ENCODE results near the gene OXCT1. TPM values are rescaled to one million over a fixed set of nuclear protein-coding genes. Genes with fewer than 3 reads are reported as not detected.

The OXCT1 gene
- polyA plus RNA-seq, 2 of the 4 experiments (the other 2 are of a cell fraction): 2.6 to 3.0 TPM

- H3K9me3 ChIP-seq: no peaks in the 10 kb centered on the region
- no peak for TF ChIP-seq NR3C1 (IDR thresholded peaks at IDR 0.05)
- no peak for ATAC-seq
- no peak overlapping the region for H3K27ac ChIP-seq
- H3K4me3 ChIP-seq: no peak overlapping the region
- ChIA-PET CTCF (interaction anchor here (1.0 kb wide), 1 partner anchor 495 kb away, joined by 4 read pairs; no protein-coding TSS in a partner anchor), POLR2A (no interaction called here)
- FAIRE-seq: no peak
- H3K4me2 ChIP-seq: no peak overlapping the region
- no peak for DNase-seq (ENCODE audit: low read depth in 1 of 2, low spot score in 1 of 2)
- H3K4me1 ChIP-seq: no peaks in the 10 kb centered on the region
These were observed 105.6 kb downstream of the OXCT1 start for GRCh38 chr5:41764650-41765049.

GRCh38 chr5:41763574-41763973 is 106.7 kb downstream of the OXCT1 start:
- WGBS (ENCODE audit: missing lambda C conversion rate): 75% methylated on average over 2 of the region's 2 CpGs
- Histone ChIP-seq H3K9me3 (no peaks in the 10 kb centered on the region), H3K4me2 (no peak overlapping the region), H3K4me1 (no peaks in the 10 kb centered on the region), H3K27ac (no peak overlapping the region), H3K4me3 (no peak overlapping the region)
- TF ChIP-seq E2F6 (IDR thresholded peaks at IDR 0.05; ENCODE audit: borderline replicate concordance, low read depth) (no peak), NFE2L2 (conservative IDR thresholded peaks at IDR 0.05; ENCODE audit: low read length) (no peak), EHMT2 (IDR thresholded peaks at IDR 0.05; ENCODE audit: low read depth) (no peak), CHD2 (IDR thresholded peaks at IDR 0.05; ENCODE audit: low read length, partially characterized antibody) (no peak), NR3C1 (IDR thresholded peaks at IDR 0.05) (no peak), GATA3 (IDR thresholded peaks at IDR 0.05; ENCODE audit: borderline replicate concordance) (no peak), HES2 (IDR thresholded peaks at IDR 0.05) (no peak), MYC (IDR thresholded peaks at IDR 0.05; ENCODE audit: borderline replicate concordance, low read length) (no peak), POLR2AphosphoS2 (conservative IDR thresholded peaks at IDR 0.05; ENCODE audit: low read length) (no peak), BHLHE40 (IDR thresholded peaks at IDR 0.05; ENCODE audit: low read depth, low read length) (no peak), SMC3 (IDR thresholded peaks at IDR 0.05) (no peak), REST (IDR thresholded peaks at IDR 0.05) (no peak), ZFP36 (IDR thresholded peaks at IDR 0.05; ENCODE audit: borderline replicate concordance, partially characterized antibody) (no peak), ATOH8 (CRISPR knock-in tag; IDR thresholded peaks at IDR 0.05; ENCODE audit: low read depth) (no peak), ZC3H11A (IDR thresholded peaks at IDR 0.05) (no peak), RCOR1 (IDR thresholded peaks at IDR 0.05; ENCODE audit: low read depth, low read length) (no peak), CBX2 (IDR thresholded peaks at IDR 0.05; ENCODE audit: borderline replicate concordance, low read depth) (no peak), CEBPB (IDR thresholded peaks at IDR 0.05) (no peak), FOSL2 (IDR thresholded peaks at IDR 0.05) (no peak), FOSL2 (CRISPR knock-in tag; IDR thresholded peaks at IDR 0.05) (no peak)
- CTCF ChIA-PET: interaction anchor here (0.7 to 0.9 kb wide), 2 partner anchors 9 to 19 kb away, joined by 3 read pairs; no protein-coding TSS in a partner anchor
- POLR2A ChIA-PET: no interaction called here
- FAIRE-seq (no peak), ATAC-seq (no peak), DNase-seq (ENCODE audit: low read depth in 1 of 2, low spot score in 1 of 2) (no peak)

- Histone ChIP-seq H3K4me3 (no peak overlapping the region), H3K9me3 (no peaks in the 10 kb centered on the region), H3K27ac (no peak overlapping the region), H3K4me1 (no peaks in the 10 kb centered on the region), H3K4me2 (no peak overlapping the region)
- WGBS (ENCODE audit: missing lambda C conversion rate): 12% methylated on average over 3 of the region's 3 CpGs
- POLR2A ChIA-PET: no interaction called here
- DNase-seq (ENCODE audit: low read depth in 1 of 2, low spot score in 1 of 2) (no peak), ATAC-seq (no peak), FAIRE-seq (no peak)
- CTCF ChIA-PET: no interaction called here
- TF ChIP-seq FOXS1 (CRISPR knock-in tag; IDR thresholded peaks at IDR 0.05): no peak
- TF ChIP-seq RNF2 (IDR thresholded peaks at IDR 0.05; ENCODE audit: borderline replicate concordance, low read depth): no peak
- no peak for TF ChIP-seq CTCF (IDR thresholded peaks at IDR 0.05)
- no peak for TF ChIP-seq POLR2A (IDR thresholded peaks at IDR 0.05; ENCODE audit: low read length)
- TF ChIP-seq EHMT2 (IDR thresholded peaks at IDR 0.05; ENCODE audit: low read depth): no peak
- no peak for TF ChIP-seq CHD2 (IDR thresholded peaks at IDR 0.05; ENCODE audit: low read length, partially characterized antibody)
- no peak for TF ChIP-seq NR3C1 (IDR thresholded peaks at IDR 0.05)
- no peak for TF ChIP-seq HDAC2 (IDR thresholded peaks at IDR 0.05)
- TF ChIP-seq CHD4 (IDR thresholded peaks at IDR 0.05; ENCODE audit: borderline replicate concordance): no peak
- no peak for TF ChIP-seq RAD21 (conservative IDR thresholded peaks at IDR 0.05 in 1 of 2, IDR thresholded peaks at IDR 0.05 in 1 of 2)
- no peak for TF ChIP-seq RFX5 (IDR thresholded peaks at IDR 0.05)
- TF ChIP-seq POLR2AphosphoS2 (conservative IDR thresholded peaks at IDR 0.05; ENCODE audit: low read length): no peak
- no peak for TF ChIP-seq EHF (CRISPR knock-in tag; IDR thresholded peaks at IDR 0.05)
- no peak for TF ChIP-seq ZSCAN20 (CRISPR knock-in tag; IDR thresholded peaks at IDR 0.05)
- TF ChIP-seq RARB (CRISPR knock-in tag; IDR thresholded peaks at IDR 0.05): no peak
These were observed 107.1 kb downstream of the OXCT1 start for GRCh38 chr5:41763081-41763480.
